C4-2B (cell line): ENCODE data around the gene TIMP3.
"Not testable (repeated sequence)": the region's sequence is repeated elsewhere in the genome, so short reads cannot be mapped to it uniquely, and the experiment has no call there.

Experiments used
- H3K27ac ChIP-seq: fragments of 450-650 bp; 2 replicates; pipeline ENCODE4 v1.5.1; 2017
- CTCF ChIP-seq: fragments of 450-650 bp; conservative IDR thresholded peaks from 2 replicates; pipeline ENCODE4 v1.5.1; 2017; ENCODE audit warnings: mild to moderate bottlenecking
- ZFX ChIP-seq: fragments of 450-650 bp; IDR thresholded peaks from 2 replicates; pipeline ENCODE4 v1.6.1; 2017

TIMP3 gene

GRCh38 chr22:32801537-32802236, at the start of gene TIMP3:
Gene TIMP3, plus strand, starts transcription at chr22:32801705. Its CDS starts 297 bp downstream, at chr22:32802002.
- no peak for TF ChIP-seq ZFX
- TF ChIP-seq CTCF, result no peak
- no peak within 1 kb of the TSS for H3K27ac ChIP-seq

DNA sequence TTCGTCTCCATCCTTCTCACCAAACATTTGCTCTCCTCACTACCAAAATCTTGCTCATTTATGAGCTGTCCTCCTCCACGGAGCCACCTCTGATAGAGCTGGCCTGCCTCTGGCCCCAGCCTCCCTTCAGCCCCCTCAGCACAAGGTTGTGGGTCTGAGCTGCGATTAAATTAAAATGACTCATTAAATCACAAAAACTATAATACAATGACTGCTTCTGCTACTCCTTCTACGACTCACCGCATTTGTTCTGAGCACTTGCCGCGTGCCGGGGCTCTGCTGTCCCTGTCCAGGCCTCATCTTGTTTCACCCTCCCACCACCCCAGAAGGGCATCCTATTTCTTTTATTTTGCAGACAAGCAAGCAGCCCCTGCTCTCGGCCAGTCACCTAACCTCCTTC, 49.2 kb upstream of the TIMP3 start:
- TF ChIP-seq ZFX (no peak), CTCF (no peak)
- H3K27ac ChIP-seq, result no peak overlapping the region

- TF ChIP-seq ZFX (no peak), CTCF (no peak)
- no peak overlapping the region for H3K27ac ChIP-seq
Observed at GRCh38 chr22:32752816-32753520, 48.5 kb upstream of the TIMP3 start.

DNA sequence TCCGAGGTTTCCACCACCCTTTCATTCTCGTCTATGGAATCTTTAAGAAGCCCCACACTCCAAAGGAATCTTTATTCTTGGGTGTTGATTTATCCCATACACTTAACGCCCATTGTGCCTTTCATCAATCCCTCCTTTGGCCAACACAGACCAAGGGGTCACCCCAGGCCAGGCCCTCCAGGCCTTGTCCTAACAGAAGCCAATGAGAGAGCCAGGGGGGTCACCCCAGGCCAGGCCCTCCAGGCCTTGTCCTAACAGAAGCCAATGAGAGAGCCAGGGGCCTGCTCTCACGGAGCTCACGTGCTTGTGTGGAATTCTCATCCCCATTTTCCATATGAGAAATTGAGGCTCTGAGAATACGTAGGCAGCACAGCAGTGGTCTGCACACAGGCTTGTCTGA, 47.9 kb upstream of the TIMP3 start:
- TF ChIP-seq CTCF (no peak), ZFX (no peak)
- H3K27ac ChIP-seq, result no peak overlapping the region

DNA sequence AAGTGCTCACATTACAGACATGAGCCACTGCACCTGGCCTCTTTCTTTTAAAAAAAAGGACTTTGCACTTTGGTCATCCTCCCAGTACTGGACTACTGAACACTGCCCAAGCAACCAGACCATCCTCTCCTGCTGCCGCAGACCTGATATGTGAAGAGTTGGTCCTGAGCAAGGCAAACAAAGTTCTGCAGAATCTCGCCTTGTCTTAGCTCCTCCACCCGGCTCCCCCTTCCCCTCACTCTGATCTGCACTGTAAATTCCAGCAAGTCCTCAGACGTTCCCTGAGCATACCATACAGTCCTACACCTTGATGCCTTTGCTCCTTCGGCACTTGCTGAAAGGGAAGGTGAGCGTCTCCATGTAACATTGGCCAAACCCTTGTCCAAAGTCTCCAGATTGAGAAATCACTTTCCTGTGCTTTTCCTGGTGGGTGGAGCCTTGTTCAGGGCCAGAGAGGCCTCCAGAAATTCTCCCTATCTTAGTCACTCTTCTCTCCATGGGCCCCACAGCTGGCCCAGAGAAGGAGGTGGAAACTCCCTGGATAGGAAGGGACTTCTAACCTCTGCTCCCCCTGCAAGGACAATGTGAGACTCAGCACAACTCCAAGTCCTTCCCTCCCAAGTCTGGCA, 47.0 kb upstream of the TIMP3 start:
- no peak overlapping the region for H3K27ac ChIP-seq
- TF ChIP-seq ZFX, result no peak
- TF ChIP-seq CTCF, result no peak

GRCh38 chr22:32757086-32757762, 44.3 kb upstream of the TIMP3 start:
- H3K27ac ChIP-seq, result not testable (repeated sequence)

DNA sequence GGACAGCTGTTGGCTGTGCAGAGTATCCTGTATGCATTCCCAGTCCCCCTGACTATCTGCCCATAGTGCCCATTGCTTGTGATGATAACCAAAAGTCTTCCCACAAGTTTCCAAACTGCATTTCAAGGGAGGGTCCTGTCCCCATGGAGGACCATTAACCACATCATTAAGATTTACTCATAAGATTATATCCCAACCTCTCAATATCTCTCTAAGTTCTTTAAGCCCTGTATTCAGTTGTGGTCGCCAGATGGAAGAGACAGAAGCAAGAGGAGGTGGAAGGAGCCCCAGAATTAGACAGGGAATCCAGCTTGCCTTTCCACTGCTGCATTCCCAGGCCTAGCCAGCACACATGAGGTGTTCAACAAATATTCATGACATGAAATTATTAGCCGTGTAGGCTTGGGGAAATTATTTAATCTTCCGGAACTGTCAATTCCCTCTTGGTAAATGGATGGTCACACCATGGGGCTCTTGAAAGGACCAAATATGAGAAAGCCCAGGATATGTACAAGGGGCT, 42.6 kb upstream of the TIMP3 start:
- no peak for TF ChIP-seq CTCF
- no peak for TF ChIP-seq ZFX
- H3K27ac ChIP-seq, result no peak overlapping the region
